Dedifferentiated amniotic fluid mesenchymal stem cell (primary cell): ENCODE data around the gene PCDHGB2.
"Not testable (repeated sequence)": the region's sequence is repeated elsewhere in the genome, so short reads cannot be mapped to it uniquely, and the experiment has no call there.

ENCODE experiments used
- DNase-seq: peaks from one replicate; pipeline ENCODE4 v3.0.0-alpha.2; 2016; ENCODE audit errors: extremely low spot score

PCDHGB2 gene

DNA sequence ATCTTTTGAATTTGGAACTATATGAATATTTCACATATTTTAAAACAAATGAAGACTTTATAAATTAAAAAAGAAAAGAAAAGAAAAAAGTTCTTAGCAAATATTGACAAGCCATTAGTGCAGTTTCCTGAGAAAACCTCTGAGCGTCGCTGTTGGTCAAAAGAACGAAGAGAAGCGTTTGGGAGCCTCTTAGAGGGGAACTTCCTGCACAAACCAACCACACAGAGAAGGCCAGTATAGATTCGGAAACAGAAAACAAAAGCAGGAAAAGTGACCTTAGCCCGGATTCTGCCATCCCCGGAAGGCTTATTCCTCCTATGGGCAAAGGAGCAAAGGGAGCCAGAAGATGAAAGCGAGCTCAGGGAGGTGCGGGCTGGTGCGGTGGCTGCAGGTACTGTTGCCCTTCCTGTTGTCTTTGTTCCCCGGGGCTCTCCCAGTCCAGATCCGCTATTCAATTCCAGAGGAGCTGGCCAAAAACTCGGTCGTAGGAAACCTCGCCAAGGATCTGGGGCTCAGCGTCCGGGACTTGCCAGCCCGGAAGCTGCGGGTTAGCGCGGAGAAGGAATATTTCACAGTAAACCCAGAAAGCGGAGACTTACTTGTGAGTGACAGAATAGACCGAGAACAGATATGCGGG, at the start of gene PCDHGB2:
Gene PCDHGB2 (plus strand): TSS at position 205 of the 637 bp plus-strand sequence. CDS start 142 bp downstream, at position 347.
- DNase-seq: no peak

DNA sequence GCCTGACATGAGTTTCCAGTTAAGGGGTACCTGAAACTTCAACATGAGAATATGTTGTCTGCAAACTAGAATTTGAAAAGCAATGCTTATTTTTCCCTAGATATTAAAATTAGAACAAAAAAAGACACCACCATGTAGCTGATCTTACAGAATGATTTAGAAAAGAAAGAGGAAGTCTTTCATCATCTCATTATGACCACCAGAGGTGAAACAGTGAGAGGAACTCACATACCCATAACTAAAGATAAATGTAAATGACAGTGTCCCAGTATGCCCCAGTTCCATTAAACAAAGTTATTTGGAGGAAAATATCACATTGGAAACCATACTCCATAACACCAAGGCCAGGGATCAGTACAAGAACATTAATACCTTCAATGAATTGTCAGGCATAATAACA, 46.1 kb upstream of the PCDHGB2 start:
- DNase-seq: no peak

DNA sequence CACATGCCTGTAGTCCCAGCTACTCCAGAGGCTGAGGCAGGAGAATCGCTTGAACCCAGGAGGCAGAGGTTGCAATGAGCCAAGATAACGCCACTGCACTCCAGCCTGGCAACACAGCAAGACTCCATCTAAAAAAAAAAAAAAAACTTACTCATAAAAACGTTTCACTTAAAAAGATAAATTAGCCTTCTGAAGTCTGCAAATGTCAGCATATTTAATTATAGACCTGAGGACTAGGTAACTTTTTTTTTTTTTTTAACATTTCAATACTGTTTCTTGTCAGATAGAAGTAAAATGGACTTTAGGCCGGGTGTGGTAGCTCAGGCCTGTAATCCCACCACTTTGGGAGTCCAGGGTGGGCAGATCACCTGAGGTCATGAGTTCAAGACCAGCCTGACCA, 42.8 kb upstream of the PCDHGB2 start:
- not testable (repeated sequence) for DNase-seq

DNA sequence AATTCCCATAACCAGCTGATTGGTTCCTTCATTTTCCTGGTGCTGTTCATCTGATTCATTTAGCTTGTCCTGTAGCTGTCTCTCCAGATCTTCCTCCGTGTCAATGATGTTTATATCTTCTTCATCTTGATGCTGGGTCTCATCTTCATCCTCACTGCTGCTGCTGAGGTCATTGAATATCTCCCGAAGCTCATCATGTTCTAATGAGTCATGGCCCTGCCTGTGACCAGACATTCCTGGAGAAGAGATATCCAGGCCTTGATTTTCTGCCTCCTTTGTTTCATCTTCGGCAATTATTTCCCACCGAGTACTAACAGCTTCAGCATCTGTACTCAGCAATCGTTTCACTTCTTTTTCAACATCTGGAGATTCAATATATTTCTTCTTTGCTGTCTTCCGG, 40.6 kb upstream of the PCDHGB2 start:
- DNase-seq: no peak

DNA sequence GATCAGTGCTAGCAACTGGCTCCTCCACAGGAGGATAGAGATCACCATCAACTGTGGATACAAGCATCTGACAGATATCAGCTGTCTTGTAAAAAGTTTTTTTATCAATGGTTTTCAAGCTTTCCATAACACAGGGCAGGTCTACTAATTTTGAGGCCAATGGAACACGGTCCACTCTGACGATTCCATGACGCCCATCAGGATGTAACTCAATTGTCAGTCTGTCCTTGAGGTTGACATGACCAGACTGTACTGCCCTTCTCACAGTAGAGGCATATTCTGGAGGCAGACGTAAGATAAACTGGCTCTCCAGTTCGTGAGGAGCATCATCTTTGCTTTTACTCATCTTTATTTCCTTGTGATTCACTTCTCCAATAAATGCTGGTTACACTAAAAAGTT, 40.1 kb upstream of the PCDHGB2 start:
- no peak for DNase-seq

DNA sequence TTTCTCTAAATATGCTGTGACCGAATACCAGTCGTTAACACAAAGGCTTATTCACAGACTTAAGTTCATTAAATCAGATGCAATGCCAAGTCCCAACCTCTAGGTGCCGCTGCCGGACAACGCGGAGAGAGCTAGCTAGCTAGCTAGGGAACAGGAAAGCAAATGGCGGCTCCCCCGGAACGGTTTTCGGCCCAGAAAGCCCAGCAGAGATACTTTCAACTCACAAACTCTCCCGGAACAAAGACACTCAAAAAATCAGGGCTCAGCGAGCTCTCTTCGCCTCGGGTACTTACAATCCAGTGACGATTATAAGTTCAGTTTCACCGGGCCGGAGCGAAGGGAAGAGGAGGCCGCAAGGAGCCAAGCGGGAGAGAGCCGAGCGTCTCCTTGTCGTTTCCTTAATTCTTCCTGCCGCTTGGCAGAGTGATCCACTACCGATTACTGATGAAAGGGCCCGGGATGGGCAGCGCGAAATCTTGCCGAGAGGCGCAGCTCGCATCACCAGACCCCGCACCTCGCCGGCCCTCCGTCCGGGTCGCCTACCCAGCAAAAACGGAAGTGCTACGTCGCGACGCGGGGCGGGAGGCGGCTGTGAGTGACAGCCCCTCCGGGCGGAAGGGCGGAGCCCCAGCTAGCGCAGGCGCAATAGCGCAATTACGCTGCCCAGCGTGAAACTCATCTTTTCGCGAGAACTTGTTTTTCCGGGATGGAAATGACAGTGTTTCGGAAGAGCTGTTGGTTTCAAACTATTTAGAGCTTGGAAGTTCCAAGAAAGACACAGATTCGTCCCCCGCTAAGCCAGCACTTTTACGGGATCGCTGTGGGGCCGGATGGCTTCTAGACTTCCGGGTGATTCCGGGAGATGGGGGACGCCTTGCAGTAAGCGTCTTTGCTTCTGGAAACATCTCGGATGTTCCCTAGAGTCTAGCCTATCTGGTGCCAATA, 39.3 kb upstream of the PCDHGB2 start, which contains the start of gene TAF7:
Gene TAF7 (minus strand): TSS at position 560 of the 945 bp plus-strand sequence. CDS start 740 bp downstream, outside the sequence.
- DNase-seq: peak; percentile 97

DNA sequence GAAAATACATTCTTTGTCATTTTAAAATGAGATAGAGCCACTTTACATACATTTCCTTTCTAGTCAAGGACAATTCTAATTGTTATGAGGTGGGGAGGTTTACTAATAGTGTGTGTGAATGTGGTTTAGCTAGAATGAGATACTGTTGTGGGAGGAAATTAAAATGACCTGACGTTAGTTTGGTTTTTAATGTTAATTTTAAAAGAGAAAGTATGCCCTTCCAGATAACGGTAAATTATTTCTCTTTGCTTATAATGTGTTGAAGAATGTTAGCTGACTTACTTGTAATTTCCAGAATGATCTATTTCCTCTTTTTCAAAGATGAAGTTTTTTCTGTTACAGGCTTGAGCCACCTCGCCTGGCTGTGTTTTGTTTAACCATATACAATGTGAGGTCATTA, 37.5 kb upstream of the PCDHGB2 start:
- no peak for DNase-seq

DNA sequence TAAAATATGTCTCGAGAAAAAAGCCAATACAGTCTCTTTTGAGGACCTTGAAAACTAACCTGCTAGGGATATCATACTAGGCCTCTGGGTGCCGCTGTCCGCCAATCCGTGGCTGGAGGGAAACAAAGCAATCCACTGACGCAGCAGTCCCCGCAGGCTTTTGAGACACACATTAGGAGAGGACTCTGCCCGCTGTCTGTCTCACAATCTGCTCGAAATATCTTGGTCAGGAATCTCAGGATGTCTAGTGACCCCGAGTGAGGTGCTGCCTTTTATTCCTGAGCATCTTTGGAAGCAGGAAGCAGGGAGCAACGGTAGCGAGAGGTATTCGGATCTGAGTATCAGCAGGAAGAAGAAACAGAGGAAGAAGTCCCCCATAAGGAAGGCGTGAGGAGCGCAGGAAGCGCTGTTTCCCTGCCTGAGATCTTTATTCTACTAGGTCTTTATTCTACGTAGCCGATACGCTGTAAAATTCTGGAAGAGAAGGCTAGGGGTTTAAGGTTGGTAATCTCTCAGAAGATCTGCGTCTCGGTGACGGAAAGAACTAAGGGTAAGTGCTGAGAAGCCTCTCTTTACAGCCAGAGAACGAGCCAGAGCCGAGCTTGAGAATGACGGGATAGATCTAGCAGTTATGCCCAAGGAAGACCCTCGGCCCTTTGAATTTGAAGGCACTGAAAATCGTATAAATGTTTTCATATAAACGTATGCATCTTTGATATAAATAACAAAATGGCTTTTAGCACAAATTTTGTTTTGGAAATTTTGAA, 33.5 kb upstream of the PCDHGB2 start:
- peak; percentile 82 for DNase-seq

DNA sequence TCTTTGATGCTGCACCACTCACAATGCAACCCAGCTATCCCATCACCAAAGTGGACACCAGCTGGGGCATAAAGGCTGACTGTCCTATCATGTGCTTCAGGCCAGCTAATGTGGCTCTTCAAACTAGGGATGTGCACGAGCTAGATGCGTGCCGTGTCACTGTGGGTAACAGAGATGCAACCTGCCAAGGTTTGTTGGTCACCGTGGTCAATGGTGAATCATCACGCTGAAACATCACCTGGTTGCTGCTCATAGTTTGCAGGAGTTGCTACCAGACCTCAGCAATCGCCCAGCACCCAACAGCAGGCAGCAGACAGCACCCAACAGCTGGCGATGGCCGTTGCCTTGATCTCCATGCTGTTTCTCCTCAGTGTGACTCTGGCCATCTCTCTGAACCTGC, 31.6 kb upstream of the PCDHGB2 start:
- DNase-seq: no peak

DNA sequence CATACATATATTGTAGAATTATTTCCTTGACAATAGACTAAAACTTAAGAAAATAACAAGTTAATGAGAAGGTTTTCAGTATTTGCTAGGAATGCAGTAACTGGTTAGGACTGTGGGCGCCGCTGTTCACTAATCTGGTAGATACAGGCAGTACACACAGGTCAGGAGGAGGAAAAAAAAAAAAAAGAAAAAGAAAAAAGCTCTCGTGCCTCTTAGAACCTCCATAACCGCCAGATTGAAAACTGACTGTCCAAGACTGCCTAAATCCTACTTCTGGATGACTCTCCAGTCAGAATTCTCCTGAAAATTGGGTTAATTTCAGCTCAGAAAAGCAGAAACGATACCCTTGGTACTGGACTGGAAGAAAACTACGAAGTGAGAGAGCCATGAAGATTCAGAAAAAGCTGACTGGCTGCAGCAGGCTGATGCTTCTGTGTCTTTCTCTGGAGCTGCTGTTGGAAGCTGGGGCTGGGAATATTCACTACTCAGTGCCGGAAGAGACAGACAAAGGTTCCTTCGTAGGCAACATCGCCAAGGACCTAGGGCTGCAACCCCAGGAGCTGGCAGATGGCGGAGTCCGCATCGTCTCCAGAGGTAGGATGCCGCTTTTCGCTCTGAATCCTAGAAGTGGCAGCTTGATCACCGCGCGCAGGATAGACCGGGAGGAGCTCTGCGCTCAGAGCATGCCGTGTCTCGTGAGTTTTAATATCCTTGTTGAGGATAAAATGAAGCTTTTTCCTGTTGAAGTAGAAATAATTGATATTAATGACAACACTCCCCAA, 29.3 kb upstream of the PCDHGB2 start, which contains the start of gene PCDHGA1:
Gene PCDHGA1 (plus strand): TSS at position 216 of the 782 bp plus-strand sequence.
- peak; percentile 31 for DNase-seq

DNA sequence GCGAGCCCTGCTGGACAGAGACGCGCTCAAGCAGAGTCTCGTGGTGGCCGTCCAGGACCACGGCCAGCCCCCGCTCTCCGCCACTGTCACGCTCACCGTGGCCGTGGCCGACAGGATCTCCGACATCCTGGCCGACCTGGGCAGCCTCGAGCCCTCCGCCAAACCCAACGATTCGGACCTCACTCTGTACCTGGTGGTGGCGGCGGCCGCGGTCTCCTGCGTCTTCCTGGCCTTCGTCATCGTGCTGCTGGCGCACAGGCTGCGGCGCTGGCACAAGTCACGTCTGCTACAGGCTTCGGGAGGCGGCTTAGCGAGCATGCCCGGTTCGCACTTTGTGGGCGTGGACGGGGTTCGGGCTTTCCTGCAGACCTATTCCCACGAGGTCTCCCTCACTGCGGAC, 27.2 kb upstream of the PCDHGB2 start:
- not testable (repeated sequence) for DNase-seq

DNA sequence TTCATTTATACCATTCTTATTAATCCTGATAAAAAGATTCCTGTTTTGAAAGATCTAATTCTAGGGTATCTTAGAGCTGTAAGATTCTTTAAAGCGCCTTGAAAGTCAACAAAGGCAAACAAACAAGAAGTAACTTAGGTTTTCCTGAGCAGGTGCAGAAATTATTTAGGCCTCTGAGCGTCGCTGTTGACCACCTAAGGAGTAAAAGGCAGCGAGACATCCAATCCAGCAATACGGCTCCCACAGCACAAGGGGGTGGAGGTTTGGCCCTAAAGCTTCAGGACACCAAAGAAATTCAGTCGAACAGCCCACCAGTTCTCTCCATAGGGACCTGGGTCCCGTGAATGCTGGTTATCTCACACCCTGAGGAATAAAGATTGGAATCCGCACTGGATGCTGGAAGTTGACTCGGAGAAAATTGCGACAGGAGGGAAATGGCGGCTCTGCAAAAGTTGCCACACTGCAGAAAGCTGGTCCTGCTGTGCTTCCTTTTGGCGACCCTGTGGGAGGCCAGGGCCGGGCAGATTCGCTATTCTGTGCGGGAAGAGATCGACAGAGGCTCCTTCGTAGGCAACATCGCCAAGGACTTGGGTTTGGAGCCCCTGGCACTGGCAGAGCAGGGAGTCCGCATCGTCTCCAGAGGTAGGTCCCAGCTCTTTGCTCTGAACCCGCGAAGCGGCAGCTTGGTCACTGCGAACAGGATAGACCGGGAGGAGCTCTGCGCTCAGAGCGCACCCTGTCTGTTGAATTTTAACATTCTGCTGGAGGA, 21.1 kb upstream of the PCDHGB2 start, which contains the start of gene PCDHGA2:
Gene PCDHGA2 (plus strand): TSS at position 223 of the 769 bp plus-strand sequence.
- no peak for DNase-seq

DNA sequence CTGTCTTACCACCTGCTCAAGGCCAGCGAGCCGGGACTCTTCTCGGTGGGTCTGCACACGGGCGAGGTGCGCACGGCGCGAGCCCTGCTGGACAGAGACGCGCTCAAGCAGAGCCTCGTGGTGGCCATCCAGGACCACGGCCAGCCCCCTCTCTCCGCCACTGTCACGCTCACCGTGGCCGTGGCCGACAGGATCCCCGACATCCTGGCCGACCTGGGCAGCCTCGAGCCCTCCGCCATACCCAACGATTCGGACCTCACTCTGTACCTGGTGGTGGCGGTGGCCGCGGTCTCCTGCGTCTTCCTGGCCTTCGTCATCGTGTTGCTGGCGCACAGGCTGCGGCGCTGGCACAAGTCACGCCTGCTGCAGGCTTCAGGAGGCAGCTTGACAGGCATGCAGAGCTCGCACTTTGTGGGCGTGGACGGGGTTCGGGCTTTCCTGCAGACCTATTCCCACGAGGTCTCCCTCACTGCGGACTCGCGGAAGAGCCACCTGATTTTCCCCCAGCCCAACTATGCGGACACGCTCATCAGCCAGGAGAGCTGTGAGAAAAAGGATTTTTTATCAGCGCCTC, 18.9 kb upstream of the PCDHGB2 start:
- not testable (repeated sequence) for DNase-seq

DNA sequence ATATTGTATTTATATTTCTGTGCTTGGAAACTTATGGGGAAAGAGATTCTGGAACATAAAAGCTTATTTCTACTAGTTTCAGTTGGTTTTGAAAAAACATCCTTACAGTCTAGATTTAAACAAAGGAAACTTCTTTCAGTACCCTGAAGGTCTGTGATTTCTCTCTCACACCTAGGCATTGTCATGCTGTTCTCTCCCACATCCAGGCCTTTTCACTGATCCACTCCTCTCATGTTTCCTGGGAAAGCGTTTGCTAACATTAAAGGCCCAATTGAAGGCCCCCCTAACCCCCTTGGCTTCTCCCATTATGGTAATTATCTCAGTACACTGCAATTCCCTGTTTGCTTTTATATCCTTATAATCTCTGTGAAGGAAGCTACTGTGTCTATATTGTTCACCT, 17.0 kb upstream of the PCDHGB2 start:
- no peak for DNase-seq

DNA sequence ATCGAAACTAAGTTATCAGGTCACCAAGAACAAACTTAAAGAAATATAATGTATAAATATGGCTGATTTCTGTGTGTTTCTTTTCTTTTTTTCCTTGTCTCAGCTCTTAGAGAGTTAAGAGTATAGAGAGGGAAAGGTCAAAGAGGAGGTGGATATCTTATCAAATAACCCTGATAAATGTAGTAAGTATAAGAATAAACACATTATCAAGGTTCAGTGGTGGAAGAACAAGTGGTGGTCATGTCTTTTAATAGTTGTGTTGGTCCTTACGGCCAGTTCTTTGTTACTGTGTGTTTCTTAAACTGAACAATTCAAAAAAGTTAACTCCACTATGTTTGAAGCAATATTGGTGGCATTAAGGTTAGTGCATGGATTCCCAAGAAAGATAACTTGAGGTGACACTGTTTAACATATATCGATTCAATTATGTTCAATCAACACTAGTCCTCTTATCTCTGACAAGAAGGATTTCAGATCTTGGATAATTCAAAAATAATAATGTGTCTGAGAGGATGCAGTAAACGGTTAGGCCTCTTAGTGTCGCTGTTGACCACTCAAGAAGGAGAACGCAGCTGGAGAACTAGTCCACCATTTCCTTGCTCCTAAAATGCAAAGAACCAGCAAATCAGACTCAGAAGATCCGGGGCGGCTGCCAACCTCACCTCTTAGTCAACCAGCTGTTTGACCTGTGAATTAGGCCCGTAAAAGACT, 16.4 kb upstream of the PCDHGB2 start, which contains the start of gene PCDHGA3:
Gene PCDHGA3 (plus strand): TSS at position 588 of the 711 bp plus-strand sequence. CDS start 205 bp downstream, outside the sequence.
- no peak for DNase-seq

DNA sequence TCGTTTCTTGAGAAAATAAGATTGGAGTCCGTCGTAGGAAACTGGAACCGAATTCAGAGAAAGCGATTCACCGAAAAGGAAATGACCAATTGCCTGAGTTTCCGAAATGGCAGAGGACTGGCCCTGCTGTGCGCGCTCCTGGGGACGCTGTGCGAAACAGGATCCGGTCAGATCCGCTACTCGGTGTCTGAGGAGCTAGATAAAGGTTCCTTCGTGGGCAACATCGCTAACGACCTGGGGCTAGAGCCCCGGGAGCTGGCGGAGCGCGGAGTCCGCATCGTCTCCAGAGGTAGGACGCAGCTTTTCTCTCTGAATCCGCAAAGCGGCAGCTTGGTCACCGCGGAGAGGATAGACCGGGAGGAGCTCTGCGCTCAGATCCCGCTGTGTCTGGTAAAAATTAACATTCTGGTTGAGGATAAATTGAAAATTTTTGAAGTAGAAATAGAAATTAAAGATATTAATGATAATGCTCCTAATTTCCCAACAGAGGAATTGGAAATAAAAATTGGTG, 15.8 kb upstream of the PCDHGB2 start:
- DNase-seq: no peak

DNA sequence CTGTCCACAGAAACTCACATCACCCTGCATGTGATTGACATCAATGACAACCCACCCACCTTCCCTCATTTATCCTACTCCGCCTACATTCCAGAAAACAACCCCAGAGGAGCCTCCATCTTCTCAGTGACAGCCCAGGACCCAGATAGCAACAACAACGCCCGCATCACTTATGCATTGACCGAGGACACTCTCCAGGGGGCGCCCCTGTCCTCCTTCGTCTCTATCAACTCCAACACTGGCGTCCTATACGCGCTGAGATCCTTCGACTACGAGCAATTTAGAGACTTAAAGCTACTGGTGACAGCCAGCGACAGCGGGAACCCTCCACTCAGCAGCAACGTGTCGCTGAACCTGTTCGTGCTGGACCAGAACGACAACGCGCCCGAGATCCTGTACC, 14.5 kb upstream of the PCDHGB2 start:
- no peak for DNase-seq

DNA sequence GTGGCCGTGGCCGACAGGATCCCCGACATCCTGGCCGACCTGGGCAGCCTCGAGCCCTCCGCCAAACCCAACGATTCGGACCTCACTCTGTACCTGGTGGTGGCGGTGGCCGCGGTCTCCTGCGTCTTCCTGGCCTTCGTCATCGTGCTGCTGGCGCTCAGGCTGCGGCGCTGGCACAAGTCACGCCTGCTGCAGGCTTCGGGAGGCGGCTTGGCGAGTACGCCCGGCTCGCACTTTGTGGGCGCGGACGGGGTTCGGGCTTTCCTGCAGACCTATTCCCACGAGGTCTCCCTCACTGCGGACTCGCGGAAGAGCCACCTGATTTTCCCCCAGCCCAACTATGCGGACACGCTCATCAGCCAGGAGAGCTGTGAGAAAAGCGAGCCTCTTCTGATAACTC, 13.8 kb upstream of the PCDHGB2 start:
- not testable (repeated sequence) for DNase-seq
